Stimulated activated CD4-positive, alpha-beta T cell treated with anti-CD3 and anti-CD28 coated beads, TNF-alpha, amount 100 ng/mL, for 48 hours (primary cell): ENCODE measurements around the gene DDTL.
"Not testable (repeated sequence)": the region's sequence is repeated elsewhere in the genome, so short reads cannot be mapped to it uniquely, and the experiment has no call there.

Experiments used
- DNase-seq, 3 donors: peaks; one replicate each; pipeline ENCODE4 v3.0.0-alpha.2; 2020; ENCODE audit warnings: low read depth in 3 of 3

DDTL gene

DNA sequence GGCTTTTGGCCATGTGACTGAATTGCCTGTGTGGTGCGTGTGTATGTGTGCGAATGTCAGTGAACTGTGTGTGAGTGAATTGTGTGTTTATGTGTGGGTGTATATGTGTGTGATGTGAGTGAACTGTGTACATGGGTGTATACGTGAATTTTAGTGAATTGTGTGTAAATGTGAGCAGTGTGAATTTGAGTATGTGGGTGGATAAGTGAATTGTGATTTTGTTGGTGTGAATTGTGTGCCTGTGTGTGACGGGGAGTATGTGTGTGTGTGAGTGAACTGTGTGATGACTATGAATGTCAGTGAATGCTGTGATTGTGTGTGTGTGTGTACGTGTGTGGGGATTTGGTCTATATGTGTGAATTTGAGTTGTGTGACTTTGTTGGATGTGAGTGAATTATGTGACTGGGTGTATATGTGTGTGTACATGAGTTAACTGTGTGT lies 3.5 kb downstream of the DDTL start:
- DNase-seq = no peak

- DNase-seq = no peak
These were observed 4.3 kb downstream of the DDTL start for GRCh38 chr22:23970816-23971486.

DNA sequence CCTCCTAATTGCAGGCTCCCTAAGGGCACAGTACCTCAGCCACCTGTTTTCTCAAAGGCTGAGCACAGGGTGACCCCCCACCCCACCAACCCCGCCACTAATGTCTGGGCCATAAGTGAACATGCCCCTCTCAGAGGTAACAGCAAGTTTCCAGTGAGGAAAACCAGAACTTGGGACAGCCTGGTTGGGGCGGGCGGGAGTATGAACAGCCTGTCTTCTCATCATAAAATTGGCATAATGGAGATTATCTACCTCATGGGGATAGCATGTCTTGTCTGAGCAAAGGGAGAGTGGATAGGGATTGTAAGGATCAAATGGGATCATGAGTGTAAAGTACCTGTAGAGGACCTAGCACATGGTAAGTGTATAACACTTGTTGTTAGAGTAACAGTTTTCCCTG lies 5.2 kb downstream of the DDTL start:
- not testable (repeated sequence) for DNase-seq

DNA sequence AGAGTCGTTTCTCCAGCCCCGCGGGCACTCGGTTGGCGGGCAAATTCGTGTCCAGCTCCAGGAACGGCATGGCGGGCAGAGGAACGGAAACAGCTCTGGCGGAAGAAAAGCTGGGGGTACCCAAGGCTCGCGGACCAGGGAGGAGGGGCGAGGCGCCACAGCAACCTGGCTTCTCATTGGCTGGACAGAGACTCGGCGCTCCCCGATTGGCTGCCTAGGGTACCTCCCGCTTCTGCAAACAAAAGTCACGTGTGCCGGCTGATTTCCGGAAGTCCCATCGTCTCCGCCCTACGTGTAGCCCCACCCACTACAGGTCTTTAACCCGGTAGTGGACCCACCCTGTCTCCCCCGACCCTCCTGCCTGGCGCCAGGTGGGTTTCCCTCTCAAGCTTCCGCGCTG lies 7.7 kb downstream of the DDTL start, which contains the start of gene DDT:
Gene DDT, minus strand, starts transcription at position 97 of the 400 bp plus-strand sequence. Its CDS starts 27 bp downstream, at position 70.
- not testable (repeated sequence) for DNase-seq

- DNase-seq = not testable (repeated sequence)
These were observed 8.2 kb downstream of the DDTL start for GRCh38 chr22:23974836-23975352.

GRCh38 chr22:23977304-23977703 lies 10.6 kb downstream of the DDTL start:
- DNase-seq = not testable (repeated sequence)

DNA sequence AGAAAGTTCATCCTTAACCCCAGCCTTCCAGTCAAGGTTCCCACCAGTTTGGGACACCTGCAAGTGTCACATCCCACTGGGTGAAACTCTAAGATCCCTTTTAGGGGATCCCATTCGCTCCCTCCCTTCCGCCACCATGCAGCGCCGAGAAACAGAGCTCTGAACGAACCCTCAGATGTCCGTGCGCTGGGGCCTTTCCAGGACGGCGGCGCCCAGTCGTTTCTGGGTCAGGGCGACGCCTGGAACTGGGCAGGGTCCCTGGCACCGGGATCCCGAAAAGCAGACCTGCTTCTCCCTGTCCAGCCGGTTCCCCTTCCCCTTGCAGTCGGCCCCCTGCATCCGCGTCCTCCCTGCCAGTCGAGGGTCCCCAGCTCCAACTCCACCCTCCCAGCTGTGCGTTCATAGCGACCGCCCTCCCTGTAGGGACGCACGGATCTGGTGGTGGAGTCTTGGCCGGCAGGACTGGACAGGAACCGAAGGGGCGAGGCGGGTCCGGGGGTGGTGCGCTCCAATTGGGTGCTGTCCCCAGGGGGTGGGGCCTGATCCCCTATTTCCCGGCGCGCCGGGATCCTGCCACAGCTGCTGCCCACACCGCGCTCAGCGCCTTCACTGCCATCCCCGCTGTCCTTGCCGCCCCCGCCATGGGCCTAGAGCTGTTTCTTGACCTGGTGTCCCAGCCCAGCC lies 13.0 kb downstream of the DDTL start, which contains the start of gene GSTT2:
Gene GSTT2, plus strand, starts transcription at position 578 of the 684 bp plus-strand sequence.
- DNase-seq = not testable (repeated sequence)

DNA sequence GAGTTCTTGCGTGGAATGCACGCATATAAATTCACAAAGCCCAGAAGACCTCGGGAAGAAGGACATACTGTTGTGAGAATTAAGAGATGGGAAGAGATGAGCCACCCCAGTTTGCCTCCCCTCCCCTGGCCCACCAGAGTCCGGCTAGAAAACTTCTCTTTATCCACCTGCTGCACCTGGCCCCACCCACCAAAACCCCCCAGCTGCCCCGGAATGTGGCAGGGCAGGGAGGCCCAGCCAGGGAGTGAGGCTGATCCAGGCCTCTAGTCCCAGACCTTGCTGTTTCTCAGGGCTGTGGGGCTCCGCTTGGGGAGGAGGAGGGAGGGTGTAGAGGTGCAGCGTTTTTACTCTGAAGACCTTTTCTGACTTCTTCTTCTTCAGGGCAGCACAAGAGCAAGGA lies 13.9 kb downstream of the DDTL start:
- not testable (repeated sequence) for DNase-seq

DNA sequence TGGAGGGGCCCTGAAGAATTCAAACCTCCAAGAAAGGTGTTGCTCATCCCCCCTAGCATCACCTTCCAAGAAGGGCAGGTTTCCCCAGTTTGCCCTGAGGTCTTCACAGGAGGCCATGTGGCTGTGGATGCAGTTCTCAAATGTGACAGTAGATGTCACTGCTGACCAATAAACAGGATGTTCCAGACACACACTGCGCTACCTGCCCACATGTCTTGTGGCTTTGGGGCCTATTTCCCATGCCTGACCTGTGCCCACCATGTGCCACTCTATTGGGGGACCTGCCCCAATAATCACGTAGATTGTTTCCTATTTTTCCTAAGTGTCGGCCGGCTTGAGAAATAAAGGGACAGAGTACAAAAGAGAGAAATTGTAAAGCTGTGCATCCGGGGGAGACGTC lies 17.7 kb downstream of the DDTL start:
- peak in 1 of 3 donors; percentile 58 for DNase-seq

DNA sequence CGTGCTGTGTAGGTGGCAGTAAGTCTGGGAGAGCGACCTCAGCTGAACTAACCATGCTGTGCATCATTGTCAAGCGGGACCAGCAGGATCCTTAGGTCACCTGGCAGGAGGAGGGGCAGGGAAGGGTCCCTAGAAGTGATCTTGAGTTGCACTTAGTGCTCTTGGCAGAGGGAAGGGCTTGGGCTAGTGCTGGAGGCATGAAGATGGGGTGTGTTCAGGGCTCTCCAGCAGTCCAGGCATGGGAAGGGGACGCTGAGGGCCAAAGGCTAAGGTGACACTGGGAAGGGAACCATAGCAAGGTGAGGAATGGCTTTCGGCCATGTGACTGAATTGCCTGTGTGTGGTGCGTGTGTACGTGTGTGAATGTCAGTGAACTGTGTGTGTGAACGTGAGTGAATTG lies 19.4 kb downstream of the DDTL start:
- DNase-seq = not testable (repeated sequence)

- not testable (repeated sequence) for DNase-seq
These were observed 20.0 kb downstream of the DDTL start for GRCh38 chr22:23986538-23987178.

DNA sequence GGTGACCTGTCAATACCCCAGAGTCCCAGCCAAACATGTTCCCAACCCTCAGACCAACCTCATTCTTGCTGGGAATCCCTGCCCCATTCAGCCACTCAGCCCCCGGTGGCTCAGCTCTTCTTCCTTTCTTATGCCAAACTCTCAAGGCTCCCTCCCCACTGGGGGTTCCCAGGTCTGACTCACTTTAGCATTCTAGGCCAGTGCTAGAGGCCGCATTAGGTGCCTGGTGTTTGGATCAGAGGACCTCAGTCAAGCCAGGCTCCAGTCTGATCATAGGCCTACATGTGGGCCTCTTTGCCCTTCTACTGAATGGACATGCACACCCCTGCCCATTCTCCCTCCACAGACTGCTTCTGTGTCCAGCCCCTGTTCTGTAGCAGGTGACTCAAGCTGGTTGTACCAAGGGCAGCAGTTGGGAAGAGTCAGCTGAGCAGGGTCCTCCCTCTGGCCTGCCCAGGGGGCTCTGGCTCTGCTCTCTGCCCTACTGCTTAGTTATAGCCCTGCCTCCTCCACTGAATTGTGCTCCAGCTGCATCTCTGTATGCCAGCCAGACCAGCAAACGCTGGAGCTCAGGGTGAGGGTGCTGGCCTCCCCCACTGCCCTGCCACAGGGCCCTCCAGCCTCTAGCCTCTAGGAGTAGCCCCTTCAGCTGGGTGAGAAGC lies 23.0 kb downstream of the DDTL start:
- DNase-seq = not testable (repeated sequence)

DNA sequence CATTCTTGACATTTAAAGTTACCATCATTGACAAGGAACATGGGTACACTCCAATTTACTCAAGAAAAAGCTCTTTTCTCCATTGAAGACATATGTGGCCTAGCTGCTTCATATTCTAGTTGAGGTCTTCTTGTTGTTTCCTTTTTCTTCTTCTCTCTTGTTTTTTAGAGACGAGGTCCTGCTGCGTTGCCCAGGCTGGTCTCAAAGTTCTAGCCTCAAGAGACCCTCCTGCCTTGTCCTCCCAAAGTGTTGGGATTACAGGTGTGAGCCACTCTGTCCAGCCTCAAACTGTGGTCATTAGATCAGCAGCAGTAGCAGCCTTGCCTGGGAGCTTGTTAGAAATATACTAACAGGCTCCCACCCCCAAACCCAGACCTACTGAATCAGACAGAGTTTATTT lies 26.4 kb downstream of the DDTL start:
- not testable (repeated sequence) for DNase-seq

DNA sequence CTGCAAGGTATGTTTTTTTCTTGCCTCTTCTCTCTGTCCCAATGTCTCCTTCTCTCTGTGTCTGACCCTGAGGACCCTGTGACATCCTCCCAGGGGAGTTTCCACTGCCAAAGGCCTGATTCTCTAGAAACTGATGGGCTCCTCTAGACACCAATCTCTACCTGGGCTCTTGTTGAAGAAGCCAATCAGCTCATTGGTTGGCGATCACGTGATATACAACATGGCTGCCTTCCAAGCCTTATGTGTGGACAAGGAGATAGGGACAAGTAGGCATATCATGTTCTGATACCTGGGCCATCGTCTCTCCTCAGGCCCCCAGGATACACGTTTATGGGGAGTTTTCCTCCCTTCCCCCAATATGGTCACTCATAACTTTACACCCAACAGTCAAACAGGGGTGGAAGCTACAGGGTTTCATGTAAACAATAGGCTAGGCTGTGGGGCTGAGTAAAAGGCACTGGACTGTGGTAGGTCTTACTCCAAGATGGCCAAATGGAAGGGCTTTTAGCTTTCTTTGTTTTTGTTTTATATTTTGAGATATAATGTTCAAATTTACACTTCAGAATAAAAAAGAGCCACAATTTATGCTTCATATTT lies 27.0 kb downstream of the DDTL start:
- not testable (repeated sequence) for DNase-seq

DNA sequence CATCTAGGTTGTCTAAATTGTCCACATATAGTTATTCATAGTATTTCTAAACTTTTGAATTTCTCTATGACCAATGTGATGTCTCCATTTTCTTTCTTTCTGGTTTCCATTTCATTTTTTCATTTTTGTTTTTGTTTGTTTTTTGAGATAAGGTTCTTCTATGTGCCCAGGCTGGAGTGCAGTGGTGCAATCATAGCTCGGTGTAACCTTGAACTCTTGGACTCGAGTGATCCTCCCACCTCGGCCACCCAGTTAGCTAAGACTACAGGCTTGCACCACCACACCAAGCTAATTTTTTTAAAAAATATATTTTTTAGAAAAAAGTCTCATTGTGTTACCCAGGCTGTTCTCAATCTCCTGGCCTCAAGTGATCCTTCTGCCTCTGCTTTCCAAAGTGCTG lies 30.4 kb downstream of the DDTL start:
- no peak for DNase-seq

- DNase-seq = not testable (repeated sequence)
These were observed 33.1 kb downstream of the DDTL start for GRCh38 chr22:23999779-24000178.

- no peak for DNase-seq
These were observed 34.6 kb downstream of the DDTL start for GRCh38 chr22:24001314-24001713.

- DNase-seq = no peak
These were observed 35.6 kb downstream of the DDTL start for GRCh38 chr22:24002272-24002671.

GRCh38 chr22:24002851-24003250 lies 36.2 kb downstream of the DDTL start:
- no peak for DNase-seq

GRCh38 chr22:24003887-24004286 lies 37.2 kb downstream of the DDTL start:
- DNase-seq = no peak

DNA sequence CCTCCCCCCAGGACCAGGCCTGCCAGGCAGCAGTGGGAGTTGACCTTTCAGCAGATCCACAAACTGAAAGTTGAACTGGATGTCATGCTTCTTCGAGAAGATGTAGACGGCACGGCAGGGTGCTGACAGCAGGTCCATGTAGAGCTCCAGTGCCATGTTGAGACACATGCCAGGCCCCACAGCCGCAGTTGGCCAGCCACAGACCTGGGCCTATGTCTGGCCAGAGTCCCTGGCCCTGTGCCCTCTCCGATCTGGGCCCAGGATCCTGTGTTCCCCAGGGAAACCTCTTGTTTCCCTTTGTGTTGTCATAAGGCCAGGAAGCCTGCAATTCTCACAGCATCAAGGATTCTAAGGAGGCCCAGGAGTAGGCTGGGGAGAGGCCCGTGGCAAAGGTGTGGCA lies 38.5 kb downstream of the DDTL start, which contains the start of gene GSTT4:
Gene GSTT4, minus strand, starts transcription at position 253 of the 400 bp plus-strand sequence. Its CDS starts 97 bp downstream, at position 156.
- DNase-seq = no peak
